ENCODE measurements around the gene ARTN.

ARTN gene

DNA sequence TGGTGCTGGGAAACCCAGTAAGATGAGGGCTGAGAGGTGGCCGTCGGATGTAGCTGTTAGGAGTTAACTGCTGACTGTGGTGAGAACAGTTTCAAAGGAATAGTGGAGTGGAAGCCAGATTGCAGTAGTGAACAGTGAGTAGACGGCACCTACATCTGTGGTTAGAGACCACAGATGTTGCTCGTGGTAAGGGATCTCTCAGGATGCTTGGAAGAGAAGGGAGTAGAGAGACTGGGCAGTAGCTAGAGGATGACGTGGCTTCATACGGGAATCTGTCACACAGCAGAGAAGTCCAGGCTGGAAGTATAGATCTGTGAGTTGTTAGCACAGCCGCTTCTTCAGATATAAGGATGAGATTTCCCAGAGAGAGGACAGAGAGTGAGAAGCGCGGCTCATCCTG is 7.8 kb upstream of the ARTN start:
- no peak for DNase-seq

DNA sequence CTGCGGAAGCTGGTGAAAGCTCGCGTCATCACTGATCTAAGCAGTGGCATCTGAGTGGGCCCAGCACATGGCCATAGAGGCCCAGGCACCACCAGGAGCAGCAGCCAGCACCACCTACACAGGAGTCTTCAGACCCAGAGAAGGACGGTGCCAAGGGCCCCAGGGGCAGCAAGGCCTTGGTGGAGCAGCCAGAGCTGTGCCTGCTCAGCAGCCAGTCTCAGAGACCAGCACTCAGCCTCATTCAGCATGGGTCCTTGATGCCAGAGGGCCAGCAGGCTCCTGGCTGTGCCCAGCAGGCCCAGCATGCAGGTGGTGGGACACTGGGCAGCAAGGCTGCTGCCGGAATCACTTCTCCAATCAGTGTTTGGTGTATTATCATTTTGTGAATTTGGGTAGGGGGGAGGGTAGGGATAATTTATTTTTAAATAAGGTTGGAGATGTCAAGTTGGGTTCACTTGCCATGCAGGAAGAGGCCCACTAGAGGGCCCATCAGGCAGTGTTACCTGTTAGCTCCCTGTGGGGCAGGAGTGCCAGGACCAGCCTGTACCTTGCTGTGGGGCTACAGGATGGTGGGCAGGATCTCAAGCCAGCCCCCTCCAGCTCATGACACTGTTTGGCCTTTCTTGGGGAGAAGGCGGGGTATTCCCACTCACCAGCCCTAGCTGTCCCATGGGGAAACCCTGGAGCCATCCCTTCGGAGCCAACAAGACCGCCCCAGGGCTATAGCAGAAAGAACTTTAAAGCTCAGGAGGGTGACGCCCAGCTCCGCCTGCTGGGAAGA is 3.2 kb upstream of the ARTN start:
- DNase-seq, result no peak

DNA sequence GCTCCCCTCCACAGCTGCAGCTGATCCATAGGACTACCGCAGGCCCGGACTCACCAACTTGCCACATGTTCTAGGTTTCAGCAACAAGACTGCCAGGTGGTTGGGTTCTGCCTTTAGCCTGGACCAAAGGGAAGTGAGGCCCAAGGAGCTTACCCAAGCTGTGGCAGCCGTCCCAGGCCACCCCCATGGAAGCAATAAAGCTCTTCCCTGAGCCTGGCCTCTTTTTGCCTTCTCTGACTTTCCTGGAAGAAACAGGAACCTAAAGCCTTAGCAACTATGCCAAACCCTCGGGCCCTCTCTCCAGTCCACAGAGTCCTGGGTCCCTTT is 2.7 kb upstream of the ARTN start:
- DNase-seq, result no peak

DNA sequence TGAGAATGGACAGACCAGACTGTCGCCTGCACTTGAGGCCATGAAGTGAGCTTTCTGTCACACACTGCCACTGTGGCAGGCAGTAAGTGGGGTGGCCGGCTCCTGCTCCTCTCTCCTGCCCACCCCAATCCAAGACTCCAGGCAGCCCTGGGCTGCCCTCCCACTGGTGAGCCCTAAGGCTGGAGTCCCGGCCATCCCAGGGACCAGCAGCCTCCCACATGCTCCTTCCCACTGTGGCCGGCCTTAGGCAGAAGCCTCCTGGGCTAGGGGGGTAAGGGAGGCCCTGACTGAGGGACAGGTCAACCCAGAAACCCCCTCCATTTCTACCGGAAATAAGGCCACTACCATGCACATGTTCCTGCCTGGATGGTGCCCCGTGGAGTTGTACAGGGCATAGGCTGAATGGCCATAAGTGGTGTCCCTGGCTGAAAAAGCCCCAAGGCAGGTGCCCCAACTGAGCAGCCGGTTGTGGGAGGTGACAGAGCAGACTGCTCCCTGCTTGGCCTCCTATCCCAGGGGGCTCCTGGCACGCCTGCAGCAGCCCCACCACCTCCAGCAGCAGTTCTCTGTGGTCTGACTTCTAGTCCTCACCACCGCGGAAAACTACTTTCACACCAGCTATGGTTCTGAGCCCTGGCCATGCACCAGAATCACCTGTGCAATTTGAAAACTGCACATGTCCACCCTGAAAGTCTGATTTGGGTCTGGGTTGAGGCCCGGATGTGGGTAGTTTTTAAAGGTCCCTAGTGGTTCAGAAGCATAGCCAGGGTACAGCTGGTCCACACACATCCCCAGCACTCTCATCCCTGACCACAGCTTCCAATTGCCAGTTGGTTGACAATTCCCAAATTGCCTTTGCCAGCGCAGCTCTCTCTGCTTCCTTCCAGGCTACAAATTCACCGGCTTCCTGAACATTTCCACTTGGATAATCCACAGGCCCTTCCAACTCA is 1.6 kb upstream of the ARTN start:
- no peak for DNase-seq

DNA sequence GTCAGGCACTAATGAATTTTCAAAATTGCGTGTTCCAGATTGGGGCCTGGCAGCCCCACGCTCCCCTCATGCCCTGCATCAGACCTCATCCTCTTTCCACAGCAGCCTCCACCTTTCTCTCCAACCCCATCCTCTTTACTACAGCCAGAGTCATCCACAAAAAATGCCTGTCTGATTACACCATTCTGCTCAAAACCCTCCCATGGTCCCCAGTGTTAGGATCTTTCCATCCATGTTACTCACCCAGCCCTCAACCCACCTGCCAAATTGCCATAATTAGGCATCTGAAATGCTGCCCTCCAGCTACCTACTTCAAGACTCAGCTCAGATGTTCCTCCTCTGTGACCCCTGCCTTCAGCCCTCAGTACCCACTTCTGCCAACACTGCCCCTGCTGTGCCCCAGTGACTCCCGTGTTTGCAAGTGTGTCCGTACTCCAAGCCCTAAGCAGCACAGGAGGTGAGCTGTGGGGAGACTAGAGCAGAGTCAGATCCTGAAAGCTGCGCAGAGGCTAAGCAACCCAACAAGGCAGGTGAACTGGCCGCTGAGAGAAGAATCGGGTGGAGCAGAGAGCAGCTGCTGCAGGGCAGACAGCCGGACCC is 715 bp upstream of the ARTN start:
- peak; percentile 33 for DNase-seq

DNA sequence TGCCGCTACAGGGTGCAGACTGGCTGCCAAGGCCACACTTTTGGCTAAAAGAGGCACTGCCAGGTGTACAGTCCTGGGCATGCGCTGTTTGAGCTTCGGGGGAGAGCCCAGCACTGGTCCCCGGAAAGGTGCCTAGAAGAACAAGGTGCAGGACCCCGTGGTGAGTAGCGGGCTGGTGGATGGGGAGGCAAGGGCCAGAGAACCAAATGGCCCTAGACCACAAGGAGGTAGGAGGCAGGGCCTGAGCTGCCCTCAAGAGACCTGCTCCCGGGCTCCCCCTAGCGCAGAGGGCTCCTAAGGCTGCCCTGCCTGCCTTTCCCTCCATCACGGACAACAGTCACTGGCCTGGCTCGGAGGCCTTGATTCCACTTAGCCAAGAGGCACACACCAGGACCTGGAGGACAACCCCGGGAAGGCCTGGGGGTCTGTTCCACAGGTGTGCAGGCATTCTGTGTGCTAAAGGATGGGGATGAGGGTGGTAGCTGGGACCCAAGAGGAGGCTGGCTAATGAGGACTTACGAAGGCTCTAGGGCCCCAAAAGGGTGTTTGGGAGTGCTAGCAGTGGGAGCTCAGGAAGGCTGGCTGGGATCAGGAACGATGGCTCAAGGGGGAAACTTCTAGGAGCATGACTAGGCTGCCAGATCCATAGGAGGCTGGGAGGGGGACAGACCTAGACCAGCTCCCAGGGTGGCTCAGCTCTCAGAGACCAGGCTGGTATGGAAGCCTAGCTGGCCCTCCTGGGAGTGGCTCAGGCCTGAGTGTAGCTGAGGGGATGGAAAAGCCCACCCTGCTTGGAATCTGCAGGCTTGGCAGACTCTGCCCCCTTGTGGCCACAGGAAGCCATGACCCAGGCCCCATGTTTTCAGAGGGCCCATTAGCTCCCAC is 742 bp downstream of the ARTN start:
- peak; percentile 70 for DNase-seq

DNA sequence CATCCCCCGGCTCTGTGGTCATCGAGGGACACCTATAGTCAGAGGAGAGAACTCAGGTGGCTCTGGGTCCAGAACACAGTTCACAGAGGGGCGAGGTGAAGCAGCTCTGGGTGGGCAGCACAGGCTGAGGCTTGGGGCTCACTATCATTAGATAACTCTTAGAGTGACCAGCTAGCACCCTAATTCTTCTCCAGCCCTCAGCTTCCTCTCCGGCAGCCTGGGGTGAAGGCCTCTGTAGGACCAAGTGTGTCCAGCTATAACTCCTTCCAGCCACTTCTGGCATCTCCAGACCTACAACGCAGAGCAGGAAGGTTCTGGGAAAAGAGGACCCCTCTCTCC is 1.4 kb downstream of the ARTN start:
- DNase-seq, result no peak

DNA sequence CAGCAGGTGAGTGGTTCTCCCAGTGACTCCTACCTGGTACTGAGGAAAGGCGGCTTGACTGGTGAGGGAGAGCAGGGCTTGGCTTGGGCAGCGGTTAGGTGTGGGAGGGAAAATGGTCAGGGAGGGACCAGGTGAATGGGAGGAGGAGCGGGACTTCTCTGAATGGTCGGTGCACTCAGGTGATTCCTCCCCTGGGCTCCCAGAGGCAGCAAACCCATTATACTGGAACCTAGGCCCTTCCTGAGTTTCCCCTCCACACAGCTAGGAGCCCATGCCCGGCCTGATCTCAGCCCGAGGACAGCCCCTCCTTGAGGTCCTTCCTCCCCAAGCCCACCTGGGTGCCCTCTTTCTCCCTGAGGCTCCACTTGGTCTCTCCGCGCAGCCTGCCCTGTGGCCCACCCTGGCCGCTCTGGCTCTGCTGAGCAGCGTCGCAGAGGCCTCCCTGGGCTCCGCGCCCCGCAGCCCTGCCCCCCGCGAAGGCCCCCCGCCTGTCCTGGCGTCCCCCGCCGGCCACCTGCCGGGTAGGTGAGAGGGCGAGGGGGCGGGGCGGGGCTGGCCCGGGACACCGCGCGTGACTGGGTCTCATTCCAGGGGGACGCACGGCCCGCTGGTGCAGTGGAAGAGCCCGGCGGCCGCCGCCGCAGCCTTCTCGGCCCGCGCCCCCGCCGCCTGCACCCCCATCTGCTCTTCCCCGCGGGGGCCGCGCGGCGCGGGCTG is 2.3 kb downstream of the ARTN start:
- no peak for DNase-seq

DNA sequence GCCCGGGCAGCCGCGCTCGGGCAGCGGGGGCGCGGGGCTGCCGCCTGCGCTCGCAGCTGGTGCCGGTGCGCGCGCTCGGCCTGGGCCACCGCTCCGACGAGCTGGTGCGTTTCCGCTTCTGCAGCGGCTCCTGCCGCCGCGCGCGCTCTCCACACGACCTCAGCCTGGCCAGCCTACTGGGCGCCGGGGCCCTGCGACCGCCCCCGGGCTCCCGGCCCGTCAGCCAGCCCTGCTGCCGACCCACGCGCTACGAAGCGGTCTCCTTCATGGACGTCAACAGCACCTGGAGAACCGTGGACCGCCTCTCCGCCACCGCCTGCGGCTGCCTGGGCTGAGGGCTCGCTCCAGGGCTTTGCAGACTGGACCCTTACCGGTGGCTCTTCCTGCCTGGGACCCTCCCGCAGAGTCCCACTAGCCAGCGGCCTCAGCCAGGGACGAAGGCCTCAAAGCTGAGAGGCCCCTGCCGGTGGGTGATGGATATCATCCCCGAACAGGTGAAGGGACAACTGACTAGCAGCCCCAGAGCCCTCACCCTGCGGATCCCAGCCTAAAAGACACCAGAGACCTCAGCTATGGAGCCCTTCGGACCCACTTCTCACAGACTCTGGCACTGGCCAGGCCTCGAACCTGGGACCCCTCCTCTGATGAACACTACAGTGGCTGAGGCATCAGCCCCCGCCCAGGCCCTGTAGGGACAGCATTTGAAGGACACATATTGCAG is 3.0 kb downstream of the ARTN start:
- DNase-seq, result no peak

DNA sequence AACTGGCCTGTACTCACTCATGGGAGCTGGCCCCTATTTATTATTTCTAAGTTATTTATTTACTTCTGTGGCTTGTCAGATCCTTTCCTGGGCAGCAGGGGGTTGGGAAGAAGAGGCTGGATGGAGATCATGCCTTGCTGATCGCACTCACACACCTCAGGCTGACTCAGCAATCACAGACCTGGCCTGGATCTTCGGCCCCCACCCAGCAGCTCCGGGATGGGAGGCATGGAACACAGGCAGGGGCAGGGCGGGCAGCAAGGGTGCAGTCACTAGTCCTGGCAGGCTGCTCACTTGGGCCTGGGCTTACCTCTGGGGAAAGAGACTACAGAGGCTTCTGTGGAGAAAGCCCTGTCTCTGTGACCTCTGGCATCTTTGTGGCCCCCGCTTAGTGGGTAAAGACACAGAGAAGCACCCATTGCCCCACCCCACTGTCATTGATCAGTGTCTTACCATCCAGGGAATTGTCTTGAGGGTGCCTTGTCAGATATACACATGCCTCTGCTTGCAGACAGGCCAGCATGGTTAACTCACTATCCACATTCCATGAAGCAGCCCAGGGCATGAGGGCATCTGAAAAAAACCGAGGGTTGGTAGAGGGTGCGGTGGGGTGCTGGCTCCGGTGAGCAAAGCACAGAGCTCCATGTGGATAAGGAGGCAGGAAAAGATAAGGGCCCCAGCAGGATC is 3.7 kb downstream of the ARTN start:
- no peak for DNase-seq

DNA sequence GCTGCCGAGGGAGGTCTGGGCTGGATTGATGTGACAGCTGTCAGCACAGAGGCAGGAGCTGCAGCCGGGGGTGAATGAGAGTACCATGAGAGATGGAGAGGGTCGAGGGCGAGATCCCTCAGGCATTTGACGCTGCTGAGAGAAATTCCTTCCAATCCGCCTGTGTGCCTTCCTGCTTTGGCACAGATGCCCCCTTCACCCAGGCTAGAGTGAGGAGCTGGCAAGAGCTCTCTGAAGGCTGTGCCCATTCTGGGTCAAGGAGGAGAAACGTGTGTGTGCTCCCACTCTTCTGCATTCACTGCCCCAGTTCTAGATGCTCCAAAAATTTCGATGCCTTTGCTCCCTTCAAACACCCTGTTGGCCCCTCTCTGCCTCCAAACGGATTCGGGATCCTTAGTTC is 4.8 kb downstream of the ARTN start:
- no peak for DNase-seq

DNA sequence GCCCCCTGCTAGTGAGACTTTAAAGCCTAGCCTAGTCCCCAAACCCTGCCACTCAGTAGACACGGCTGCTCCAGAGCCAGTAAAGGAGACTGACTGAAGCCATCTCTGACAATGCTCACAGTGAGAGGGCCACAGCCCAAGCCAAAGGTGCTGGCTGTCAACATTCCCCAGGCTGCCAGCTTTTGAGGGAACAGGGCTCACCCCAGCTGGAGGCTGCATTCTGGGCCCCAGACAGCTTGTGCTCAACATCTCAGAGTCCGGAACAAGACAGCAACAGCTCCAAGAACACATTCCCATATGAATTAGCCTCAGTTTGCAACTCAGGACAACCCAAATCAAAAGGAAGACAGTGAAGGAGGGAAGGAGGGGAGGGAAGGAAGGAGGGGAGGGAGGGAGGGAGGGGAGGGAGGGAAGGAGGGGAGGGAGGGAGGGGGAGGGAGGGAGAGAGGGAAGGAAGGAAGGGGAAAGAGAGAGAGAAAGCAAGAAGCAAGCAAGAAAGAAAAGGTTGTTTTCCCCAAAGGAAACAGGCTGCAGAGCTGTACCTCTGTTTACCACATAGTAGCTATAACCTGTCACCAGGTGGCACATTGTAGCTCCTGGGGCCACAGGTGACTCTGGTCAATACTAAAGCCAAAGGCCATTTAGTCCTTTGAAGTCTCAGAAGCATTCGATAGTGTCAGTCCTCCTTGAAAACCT is 5.4 kb downstream of the ARTN start:
- DNase-seq, result no peak

DNA sequence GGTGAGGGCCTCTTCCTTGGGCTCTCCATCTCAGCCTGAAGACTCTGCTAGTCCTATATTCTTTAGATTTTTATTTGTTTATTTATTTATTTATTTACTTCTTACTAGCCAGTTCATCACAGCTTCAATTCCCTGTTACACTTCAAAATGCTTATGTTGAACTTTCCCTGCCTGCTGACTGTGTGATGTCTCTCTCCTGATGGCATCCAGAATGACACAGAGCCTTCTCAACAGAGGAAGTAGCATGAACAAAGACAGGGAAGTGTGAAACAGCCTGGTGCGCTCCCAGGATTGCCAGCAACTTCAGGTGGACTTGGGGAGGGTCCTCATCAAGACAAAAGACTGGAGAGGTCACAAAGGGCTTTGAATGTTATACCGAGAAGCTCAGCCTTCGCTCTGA is 8.8 kb downstream of the ARTN start:
- DNase-seq, result no peak

DNA sequence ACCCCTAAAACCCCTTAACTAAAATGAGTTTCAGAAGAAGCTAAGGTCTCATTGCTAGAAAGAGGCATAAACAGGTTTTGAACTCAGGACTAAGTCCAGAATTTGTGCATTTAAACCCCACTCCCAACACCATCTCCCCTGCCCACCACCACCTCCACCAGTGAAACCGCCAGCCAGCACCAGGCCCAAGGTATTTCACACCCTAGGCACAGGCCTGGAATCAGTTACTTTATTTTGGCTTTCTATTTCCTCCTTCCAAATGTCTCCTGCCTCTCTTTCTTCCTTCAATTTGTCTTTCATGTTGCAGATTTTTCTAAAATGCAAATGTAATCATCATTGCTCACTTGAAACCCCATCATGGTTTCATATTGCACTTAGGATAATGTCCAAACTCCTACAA is 11.3 kb downstream of the ARTN start:
- DNase-seq, result no peak

DNA sequence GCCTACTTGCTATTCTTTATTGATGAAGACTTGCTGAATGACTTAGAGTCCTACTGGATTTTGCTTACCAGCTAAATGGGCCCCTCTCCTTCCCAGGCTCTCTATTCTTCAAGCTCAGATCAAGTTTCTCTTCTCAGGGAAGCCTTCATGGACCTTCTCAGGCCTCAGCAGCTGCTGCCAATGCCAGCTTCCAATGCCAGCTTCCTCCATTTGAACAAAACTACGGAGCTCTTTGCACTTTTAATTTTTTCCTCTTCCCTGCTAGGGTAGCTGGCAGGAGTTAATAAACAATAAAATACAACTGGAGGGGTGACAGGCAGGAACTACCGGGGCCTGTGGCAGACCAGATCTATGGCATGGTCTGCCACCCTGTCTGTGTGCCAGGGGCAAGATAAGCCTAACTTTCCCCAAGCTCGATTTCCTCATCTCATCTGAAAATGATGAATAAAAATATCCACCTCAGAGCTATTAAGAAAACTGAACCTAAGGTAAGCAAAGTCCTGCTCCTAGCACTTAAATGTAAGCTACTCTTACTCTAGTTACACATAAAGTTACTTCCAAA is 12.2 kb downstream of the ARTN start:
- no peak for DNase-seq

DNA sequence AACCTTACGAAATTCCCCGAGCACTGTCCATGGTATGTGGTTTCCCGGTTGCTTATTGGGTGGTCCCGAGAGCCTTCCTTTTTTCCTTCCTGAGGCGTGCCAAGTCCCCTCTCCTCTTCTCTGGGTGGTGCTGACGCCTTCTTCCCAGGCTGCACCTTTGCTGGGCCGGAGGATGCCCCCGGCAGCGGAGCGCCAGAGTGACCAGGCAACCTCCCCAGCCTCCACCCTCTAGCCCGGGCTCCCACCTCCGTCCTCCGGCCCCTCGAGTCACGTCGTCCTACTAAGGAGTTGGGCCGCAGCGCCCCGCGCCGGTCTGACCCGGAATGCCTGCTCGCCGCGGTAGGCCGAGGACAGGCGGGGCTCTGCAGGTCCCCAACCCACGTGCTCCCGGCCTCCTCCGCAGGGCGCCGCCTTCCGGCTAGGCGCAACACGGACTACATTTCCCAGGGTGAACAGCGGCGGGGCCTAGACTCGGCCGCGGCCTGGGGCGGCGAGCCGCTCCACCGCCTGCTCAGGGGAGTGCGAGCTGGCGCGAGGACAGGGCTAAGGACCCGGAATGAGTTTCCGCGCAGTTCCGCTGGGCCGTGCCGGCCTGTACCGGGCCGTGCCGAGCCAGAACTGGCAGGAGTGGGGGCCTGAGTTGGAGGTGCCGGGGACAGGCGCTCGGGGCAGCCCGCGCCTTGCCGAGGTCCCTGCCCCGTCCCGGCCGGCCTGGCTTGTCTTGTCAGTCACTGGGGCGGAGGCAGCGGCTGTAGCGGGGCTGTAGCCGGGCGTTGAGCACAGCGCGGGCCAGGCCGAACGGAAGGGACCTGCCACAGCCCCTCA is 12.8 kb downstream of the ARTN start, which contains the start of gene IPO13:
Gene IPO13, plus strand, starts transcription at position 715 of the 825 bp plus-strand sequence. CDS start 651 bp downstream, outside the sequence.
- DNase-seq, result peak; percentile 94

DNA sequence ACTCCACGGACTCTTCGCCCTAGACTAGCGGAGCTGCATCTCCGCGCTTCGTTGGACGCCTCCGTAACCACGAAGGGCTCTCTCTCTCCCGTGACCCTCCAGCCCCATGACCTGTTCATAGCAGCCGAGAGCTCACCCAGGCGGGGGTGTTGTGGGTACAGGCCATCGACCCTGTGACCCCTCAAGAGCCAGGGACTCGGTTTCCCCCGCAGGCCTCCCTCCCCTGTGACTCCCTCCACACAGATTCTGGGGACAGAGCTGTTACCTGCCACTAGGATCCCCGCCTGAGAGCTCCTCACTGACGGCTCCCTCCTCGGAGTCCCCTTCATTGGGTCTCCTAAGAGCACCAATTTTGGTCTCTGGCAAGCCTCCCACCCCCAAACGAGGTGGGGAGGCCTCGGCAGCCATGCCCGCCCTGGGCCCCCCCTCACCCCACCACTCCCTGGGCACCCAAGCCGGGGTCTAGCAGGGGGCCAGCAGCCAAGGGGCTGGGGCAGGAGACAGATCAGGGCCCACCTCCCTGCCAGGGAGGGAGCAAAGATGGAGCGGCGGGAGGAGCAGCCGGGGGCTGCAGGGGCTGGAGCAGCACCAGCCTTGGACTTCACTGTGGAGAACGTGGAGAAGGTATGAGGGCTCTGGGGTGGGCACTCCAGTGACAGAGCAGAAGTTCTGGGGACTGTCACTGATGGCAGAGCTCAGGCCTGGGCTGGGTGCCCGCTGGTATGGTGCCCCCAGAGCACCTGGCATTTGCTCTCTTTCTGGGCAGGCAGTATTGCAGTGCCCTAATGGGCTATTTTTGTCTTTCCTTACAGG is 13.7 kb downstream of the ARTN start:
- DNase-seq, result no peak

DNA sequence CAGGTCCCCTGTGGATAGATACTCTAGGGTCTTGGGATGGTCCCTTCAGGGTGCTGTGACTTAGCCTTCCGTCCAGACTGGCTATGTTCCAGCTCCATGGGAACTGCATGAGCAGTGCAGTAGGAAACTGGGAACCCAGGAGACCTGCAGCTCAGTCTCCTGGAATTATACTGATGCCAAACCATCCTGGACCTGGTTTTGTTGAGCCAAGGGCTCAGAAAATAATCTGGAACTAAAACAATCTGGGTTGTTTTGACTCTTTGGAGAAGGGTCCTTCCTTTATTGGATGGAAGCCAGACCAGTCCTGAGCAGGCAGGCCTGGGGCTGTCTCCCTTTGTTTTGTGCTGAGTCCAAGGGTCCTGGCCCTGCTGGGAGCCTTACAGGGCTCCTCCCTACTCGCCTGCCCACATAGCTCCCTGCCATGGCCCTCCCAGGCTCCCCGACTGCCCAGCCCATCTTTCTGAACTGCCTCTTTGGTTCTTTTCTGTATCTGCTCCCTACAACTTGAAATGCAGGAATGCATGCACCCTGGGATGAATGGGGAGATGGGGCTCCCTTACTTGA is 14.4 kb downstream of the ARTN start:
- no peak for DNase-seq

All from NCI-H1436 (cell line).